Gastrocnemius medialis (tissue), 4 donors: ENCODE data around the gene FLNC. TPM values are rescaled to one million over a fixed set of nuclear protein-coding genes. Genes with fewer than 3 reads are reported as not detected.

Experiments used
- ATAC-seq, 2 donors: fragments of 150-250 bp; one replicate each; pipeline ENCODE4 v1.9.1; 2016
- DNase-seq, 2 donors: peaks; one replicate each; pipeline ENCODE4 v3.0.0-alpha.2; 2019
- H3K27ac ChIP-seq, 4 donors: fragments of 200-600 bp; sonication (generic); 1 replicate in 1 of 4; 2 replicates in 3 of 4; pipeline ENCODE4 v1.5.1; 2016 to 2018; ENCODE audit warnings: mild to moderate bottlenecking in 2 of 4, moderate library complexity in 1 of 4
- H3K27me3 ChIP-seq, 3 donors: fragments of 200-600 bp; sonication (generic) in 2 of 3; 1 replicate in 1 of 3; 2 replicates in 2 of 3; pipeline versions ENCODE4 v1.5.1 to v1.6.0; 2016 to 2019; ENCODE audit warnings: mild to moderate bottlenecking in 1 of 3, moderate library complexity in 1 of 3
- H3K36me3 ChIP-seq, 2 donors: fragments of 200-600 bp; sonication (generic) in 1 of 2; one replicate each; pipeline ENCODE4 v1.5.1; 2017 to 2018
- H3K4me1 ChIP-seq, 2 donors: fragments of 200-600 bp; sonication (generic) in 1 of 2; one replicate each; pipeline ENCODE4 v1.5.1; 2016 to 2017; ENCODE audit warnings: mild to moderate bottlenecking in 2 of 2
- H3K4me3 ChIP-seq, 4 donors: fragments of 200-600 bp; sonication (generic) in 3 of 4; 1 replicate in 1 of 4; 2 replicates in 3 of 4; pipeline ENCODE4 v1.5.1; 2016 to 2019; ENCODE audit warnings: mild to moderate bottlenecking in 2 of 4
- H3K9me3 ChIP-seq, 3 donors: fragments of 200-600 bp; sonication (generic) in 2 of 3; 1 replicate in 1 of 3; 2 replicates in 2 of 3; pipeline ENCODE4 v1.5.1; 2016 to 2019
- CTCF ChIP-seq, 5 experiments: fragments of 450-650 bp in 3 of 5; fragments of 200-600 bp in 2 of 5; sonication (generic) in 2 of 5; IDR thresholded peaks in 4 of 5; conservative IDR thresholded peaks in 1 of 5; 1 replicate in 4 of 5; 2 replicates in 1 of 5; pipeline ENCODE4 v1.5.1; 2016 to 2019; ENCODE audit warnings: antibody characterized with exemption in 5 of 5, mild to moderate bottlenecking in 3 of 5, moderate library complexity in 3 of 5
- POLR2A ChIP-seq, 2 donors: fragments of 450-650 bp; IDR thresholded peaks; one replicate each; pipeline ENCODE4 v1.6.1; 2017; ENCODE audit warnings: antibody characterized with exemption in 2 of 2, mild to moderate bottlenecking in 2 of 2, moderate library complexity in 2 of 2
- in situ Hi-C, 4 donors: fragments of 200-750 bp; cut with MboI; loops; one replicate each; pipeline versions ENCODE4 v1.15.0 to v1.8.0; 2017; ENCODE audit warnings: low sequenced_read_pairs in 4 of 4
- intact Hi-C: fragments of 100-400 bp; cut with DNase I; formaldehyde crosslinking; loops from one replicate; pipeline ENCODE4 v1.15.1; 2023; ENCODE audit warnings: low total_unique reads
- total RNA-seq, 4 donors: library from RNA; depleted of rRNA; stranded (reverse); fragments of >200 nt; gene quantifications; one replicate each; pipeline versions ENCODE4 v1.1.0 to v1.2.3, GENCODE V29; 2016

FLNC gene
- total RNA-seq, 4 donors from 2014 or later: 1,071 to 4,398 (median 2,381) TPM

DNA sequence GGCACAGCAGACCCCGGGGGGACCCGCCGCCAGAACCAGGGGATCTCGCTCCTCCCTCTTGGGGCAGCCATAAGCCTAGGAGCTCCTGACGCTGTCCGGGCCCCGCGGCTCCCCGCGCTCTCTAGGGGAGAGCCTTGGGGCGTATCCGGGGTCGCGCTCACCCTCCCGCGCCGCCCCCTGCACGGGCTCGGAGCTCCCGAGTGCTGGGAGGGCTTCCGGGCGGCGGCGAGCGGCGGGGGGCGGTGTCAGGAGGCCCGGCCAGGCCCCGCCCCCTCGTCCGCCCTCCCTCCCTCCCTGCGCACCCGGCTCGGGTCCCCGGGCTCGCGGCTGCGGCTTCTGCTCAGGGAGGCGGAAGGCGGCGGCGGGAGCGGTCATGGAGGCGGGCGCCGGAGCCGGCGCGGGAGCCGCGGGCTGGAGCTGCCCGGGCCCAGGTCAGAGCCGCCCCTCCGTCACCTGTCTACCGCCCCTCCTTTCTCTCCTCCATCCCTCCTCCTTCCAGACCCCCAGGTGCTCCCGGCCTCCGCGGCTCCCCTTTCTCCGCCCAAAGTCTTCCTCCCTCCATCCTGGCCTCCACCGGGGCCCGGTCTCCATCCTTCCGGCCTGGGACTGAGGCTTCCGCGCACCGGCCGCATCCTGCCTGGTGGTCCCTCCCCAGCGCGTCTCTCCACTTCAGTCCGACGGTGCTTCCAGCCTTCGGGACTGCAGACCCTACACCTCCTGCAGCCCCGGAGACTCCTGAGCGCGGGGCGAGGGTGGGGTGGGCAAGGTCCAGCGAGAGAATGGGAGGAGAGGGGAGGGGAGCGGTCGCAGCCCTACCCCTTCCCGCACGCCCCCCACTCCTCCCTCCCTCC lies 38.9 kb upstream of the FLNC start, which contains the start of gene CCDC136:
Gene CCDC136 (plus strand): TSS at position 848 of the 851 bp plus-strand sequence. CDS start 444 bp downstream, outside the sequence.
- Histone ChIP-seq H3K4me3 (peak within 1 kb of the TSS; percentile 69 to 82 (median 74)), H3K9me3 (no peaks in the 10 kb centered on the region), H3K27ac (peak within 1 kb of the TSS; percentile 48 to 72 (median 56)), H3K36me3 (no peaks in the 10 kb centered on the region), H3K4me1 (peaks cover 21 to 30% of the 10 kb centered on the region in 2 donors), H3K27me3 (no peaks in the 10 kb centered on the region)
- in situ Hi-C loops: loop anchor here in 3 of 4 donors (10.0 to 25.0 kb wide), 3 partner anchors 83 to 96 kb away; no protein-coding TSS in a partner anchor
- ATAC-seq (peak; percentile 43 to 66), DNase-seq (peak; percentile 38 to 58)
- intact Hi-C loops: no loop called here
- TF ChIP-seq CTCF (IDR thresholded peaks at IDR 0.05 in 4 of 5, conservative IDR thresholded peaks at IDR 0.05 in 1 of 5) (no peak), POLR2A (IDR thresholded peaks at IDR 0.05) (peak; percentile 47 to 57)

- Histone ChIP-seq H3K36me3 (no peaks in the 10 kb centered on the region), H3K9me3 (no peaks in the 10 kb centered on the region), H3K27me3 (no peaks in the 10 kb centered on the region), H3K4me1 (peaks cover 22 to 30% of the 10 kb centered on the region in 2 donors), H3K4me3 (peak overlapping the region; percentile 69 to 82 (median 74)), H3K27ac (peak overlapping the region in 1 of 4 donors; percentile 72)
- ATAC-seq: no peak
- TF ChIP-seq POLR2A (IDR thresholded peaks at IDR 0.05): no peak
- no peak for TF ChIP-seq CTCF (IDR thresholded peaks at IDR 0.05 in 4 of 5, conservative IDR thresholded peaks at IDR 0.05 in 1 of 5)
- no peak for DNase-seq
- intact Hi-C loops (no loop called here), in situ Hi-C loops (loop anchor here in 3 of 4 donors (10.0 to 25.0 kb wide), 3 partner anchors 83 to 95 kb away; no protein-coding TSS in a partner anchor)
Measured at GRCh38 chr7:128791972-128792327, 38.3 kb upstream of the FLNC start.

- DNase-seq: no peak
- TF ChIP-seq POLR2A (IDR thresholded peaks at IDR 0.05): no peak
- no peak for TF ChIP-seq CTCF (IDR thresholded peaks at IDR 0.05 in 4 of 5, conservative IDR thresholded peaks at IDR 0.05 in 1 of 5)
- no peak for ATAC-seq
- Histone ChIP-seq H3K9me3 (no peaks in the 10 kb centered on the region), H3K27me3 (no peaks in the 10 kb centered on the region), H3K27ac (no peak overlapping the region), H3K4me1 (peaks cover 22 to 30% of the 10 kb centered on the region in 2 donors), H3K4me3 (peak overlapping the region in 1 of 4 donors; percentile 78), H3K36me3 (no peaks in the 10 kb centered on the region)
- intact Hi-C loops (no loop called here), in situ Hi-C loops (loop anchor here in 3 of 4 donors (10.0 to 25.0 kb wide), 3 partner anchors 82 to 95 kb away; no protein-coding TSS in a partner anchor)
Measured at GRCh38 chr7:128792471-128793180, 37.6 kb upstream of the FLNC start.

- ATAC-seq: no peak
- no peaks in the 10 kb centered on the region for H3K36me3 ChIP-seq
- intact Hi-C loops: no loop called here
- no peaks in the 10 kb centered on the region for H3K9me3 ChIP-seq
- TF ChIP-seq CTCF (IDR thresholded peaks at IDR 0.05 in 4 of 5, conservative IDR thresholded peaks at IDR 0.05 in 1 of 5) (no peak), POLR2A (IDR thresholded peaks at IDR 0.05) (no peak)
- H3K4me3 ChIP-seq: no peak overlapping the region
- H3K27me3 ChIP-seq: no peaks in the 10 kb centered on the region
- in situ Hi-C loops: loop anchor here in 3 of 4 donors (10.0 to 25.0 kb wide), 3 partner anchors 82 to 94 kb away; no protein-coding TSS in a partner anchor
- H3K4me1 ChIP-seq: peaks cover 22 to 30% of the 10 kb centered on the region in 2 donors
- DNase-seq: no peak
- H3K27ac ChIP-seq: no peak overlapping the region
Measured at GRCh38 chr7:128793181-128793547, 37.0 kb upstream of the FLNC start.
